Lower leg skin (tissue), 4 donors: ENCODE results near the gene B3GALT4. TPM values are rescaled to one million over a fixed set of nuclear protein-coding genes. Genes with fewer than 3 reads are reported as not detected.
A peak's percentile ranks its signal among the peaks of the same experiment; 100 is the strongest.

Experiments
- DNase-seq, 2 donors: peaks; one replicate each; pipeline ENCODE4 v3.0.0-alpha.2; 2019; ENCODE audit warnings: low spot score in 2 of 2
- H3K4me3 ChIP-seq: fragments of 200-600 bp; sonication (generic); 2 replicates; pipeline ENCODE4 v1.5.1; 2017; ENCODE audit warnings: mild to moderate bottlenecking, low read depth; ENCODE audit not compliant: poor library complexity, severe bottlenecking
- POLR2A ChIP-seq, 2 donors: fragments of 450-650 bp; IDR thresholded peaks; one replicate each; pipeline ENCODE4 v1.6.1; 2016 to 2017; ENCODE audit warnings: antibody characterized with exemption in 2 of 2, mild to moderate bottlenecking in 1 of 2, moderate library complexity in 1 of 2
- WGBS, 2 donors: methylation state at CpG; one replicate each; pipeline ENCODE4 v1.1.5; 2018; 5-methylcytosine and 5-hydroxymethylcytosine counted together
- intact Hi-C: fragments of 100-400 bp; cut with DNase I; formaldehyde crosslinking; loops from one replicate; pipeline ENCODE4 v1.15.0; 2023; ENCODE audit warnings: low total_unique reads
- total RNA-seq, 4 donors: library from RNA; depleted of rRNA; stranded (reverse); fragments of >200 nt; gene quantifications; one replicate each; pipeline ENCODE4 v1.1.0, GENCODE V29; 2016
- TF ChIP-seq, protein P1 (sequence below), 3 donors: fragments of 450-650 bp; IDR thresholded peaks; one replicate each; pipeline ENCODE4 v1.5.1; 2016; ENCODE audit warnings: antibody characterized with exemption in 3 of 3, mild to moderate bottlenecking in 3 of 3, moderate library complexity in 2 of 3

Gene B3GALT4, protein sequence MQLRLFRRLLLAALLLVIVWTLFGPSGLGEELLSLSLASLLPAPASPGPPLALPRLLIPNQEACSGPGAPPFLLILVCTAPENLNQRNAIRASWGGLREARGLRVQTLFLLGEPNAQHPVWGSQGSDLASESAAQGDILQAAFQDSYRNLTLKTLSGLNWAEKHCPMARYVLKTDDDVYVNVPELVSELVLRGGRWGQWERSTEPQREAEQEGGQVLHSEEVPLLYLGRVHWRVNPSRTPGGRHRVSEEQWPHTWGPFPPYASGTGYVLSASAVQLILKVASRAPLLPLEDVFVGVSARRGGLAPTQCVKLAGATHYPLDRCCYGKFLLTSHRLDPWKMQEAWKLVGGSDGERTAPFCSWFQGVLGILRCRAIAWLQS
- 10 to 100 TPM; 24.8 to 31.0 (median 26.3) TPM for total RNA-seq

DNA sequence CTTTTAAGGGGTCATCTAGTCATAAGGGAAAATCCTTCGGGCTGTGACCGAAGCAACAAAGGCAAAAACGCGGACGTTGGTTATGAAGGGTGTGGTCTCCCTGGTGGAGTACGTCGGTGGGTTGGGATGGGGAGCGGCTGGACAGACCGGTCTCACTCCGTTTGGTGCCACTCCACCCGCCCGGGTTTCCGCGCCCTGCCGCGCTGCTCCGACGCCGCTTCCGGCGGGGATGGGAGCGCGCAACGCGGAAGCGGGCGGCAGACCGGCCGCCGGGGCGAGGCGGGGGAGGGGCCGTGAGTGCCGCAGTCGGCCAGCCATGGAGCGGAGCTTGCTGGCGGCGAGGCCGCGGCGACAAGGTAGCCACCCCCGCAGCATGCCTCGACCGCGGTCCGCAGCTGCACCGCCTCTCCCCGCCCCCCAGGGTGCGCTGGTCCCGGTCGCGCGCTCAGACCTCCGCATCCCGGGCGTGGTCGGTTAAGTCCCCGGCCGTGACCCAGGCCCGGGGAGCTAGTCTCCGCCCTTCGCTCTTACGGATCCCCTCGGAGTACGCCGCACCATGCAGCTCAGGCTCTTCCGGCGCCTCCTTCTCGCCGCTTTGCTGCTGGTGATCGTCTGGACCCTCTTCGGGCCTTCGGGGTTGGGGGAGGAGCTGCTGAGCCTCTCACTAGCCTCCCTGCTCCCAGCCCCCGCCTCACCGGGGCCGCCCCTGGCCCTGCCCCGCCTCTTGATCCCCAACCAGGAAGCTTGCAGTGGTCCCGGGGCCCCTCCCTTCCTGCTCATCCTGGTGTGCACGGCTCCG lies at the start of gene B3GALT4:
Gene B3GALT4, plus strand, starts transcription at position 260 of the 799 bp plus-strand sequence. Its CDS starts 297 bp downstream, at position 557.
- H3K4me3 ChIP-seq = peak within 1 kb of the TSS; percentile 70
- DNase-seq = peak; percentile 69 to 97
- WGBS, 2 donors = 1 to 3% methylated on average over 32 to 35 of the region's 80 CpGs
- TF ChIP-seq POLR2A (IDR thresholded peaks at IDR 0.05) = peak in 1 of 2 donors; percentile 10
- TF ChIP-seq, protein P1, sequence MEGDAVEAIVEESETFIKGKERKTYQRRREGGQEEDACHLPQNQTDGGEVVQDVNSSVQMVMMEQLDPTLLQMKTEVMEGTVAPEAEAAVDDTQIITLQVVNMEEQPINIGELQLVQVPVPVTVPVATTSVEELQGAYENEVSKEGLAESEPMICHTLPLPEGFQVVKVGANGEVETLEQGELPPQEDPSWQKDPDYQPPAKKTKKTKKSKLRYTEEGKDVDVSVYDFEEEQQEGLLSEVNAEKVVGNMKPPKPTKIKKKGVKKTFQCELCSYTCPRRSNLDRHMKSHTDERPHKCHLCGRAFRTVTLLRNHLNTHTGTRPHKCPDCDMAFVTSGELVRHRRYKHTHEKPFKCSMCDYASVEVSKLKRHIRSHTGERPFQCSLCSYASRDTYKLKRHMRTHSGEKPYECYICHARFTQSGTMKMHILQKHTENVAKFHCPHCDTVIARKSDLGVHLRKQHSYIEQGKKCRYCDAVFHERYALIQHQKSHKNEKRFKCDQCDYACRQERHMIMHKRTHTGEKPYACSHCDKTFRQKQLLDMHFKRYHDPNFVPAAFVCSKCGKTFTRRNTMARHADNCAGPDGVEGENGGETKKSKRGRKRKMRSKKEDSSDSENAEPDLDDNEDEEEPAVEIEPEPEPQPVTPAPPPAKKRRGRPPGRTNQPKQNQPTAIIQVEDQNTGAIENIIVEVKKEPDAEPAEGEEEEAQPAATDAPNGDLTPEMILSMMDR (IDR thresholded peaks at IDR 0.05) = no peak
- intact Hi-C loops = no loop called here

DNA sequence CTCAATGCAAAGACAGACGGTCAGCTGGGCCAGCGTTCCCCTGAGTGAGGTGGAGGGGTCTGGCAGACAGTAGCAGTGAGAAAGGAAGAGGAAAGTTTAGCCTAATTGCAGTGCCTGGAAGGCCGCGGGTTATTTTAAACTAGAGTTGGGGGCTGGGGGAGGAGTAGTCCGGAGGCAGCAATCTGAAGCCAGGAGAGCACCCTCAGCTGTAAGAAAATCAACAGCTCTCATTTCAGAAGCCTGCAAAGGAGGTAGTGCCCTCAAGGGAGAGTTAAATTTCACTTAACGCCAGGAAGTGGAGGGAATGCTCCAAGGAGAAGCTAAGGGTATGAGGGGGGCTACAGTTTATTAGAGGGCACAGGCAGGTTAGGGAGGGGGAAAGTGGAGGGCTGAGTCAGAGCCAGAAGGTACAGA lies 41.7 kb upstream of the B3GALT4 start:
- intact Hi-C loops = no loop called here
- TF ChIP-seq, protein P1 (IDR thresholded peaks at IDR 0.05) = no peak
- no peak for TF ChIP-seq POLR2A (IDR thresholded peaks at IDR 0.05)
- WGBS, 2 donors = 27 to 31% methylated on average over 6 of the region's 6 CpGs
- no peak overlapping the region for H3K4me3 ChIP-seq
- DNase-seq = peak in 1 of 2 donors; percentile 57

DNA sequence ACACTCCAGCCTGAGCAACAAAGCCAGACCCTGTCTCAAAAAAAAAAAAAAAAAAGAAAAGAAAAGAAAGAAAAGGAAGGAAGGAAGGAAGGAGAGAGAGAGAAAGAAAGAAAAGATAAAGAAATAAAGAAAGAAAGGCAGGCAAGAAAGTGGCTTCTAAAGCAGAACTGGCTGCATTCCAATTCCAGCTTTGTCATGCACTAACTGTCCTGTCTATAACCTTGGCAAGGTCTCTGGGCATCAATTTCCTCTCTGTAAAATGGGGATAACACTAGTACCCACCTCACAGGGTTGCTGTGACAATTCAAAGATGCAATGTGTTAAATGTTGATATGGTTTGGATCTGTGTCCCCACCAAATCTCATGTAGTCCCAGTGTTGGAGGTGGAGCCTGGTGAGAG lies 40.6 kb upstream of the B3GALT4 start:
- no peak for DNase-seq
- TF ChIP-seq, protein P1 (IDR thresholded peaks at IDR 0.05) = no peak
- no peak for TF ChIP-seq POLR2A (IDR thresholded peaks at IDR 0.05)
- intact Hi-C loops = no loop called here
- H3K4me3 ChIP-seq = no peak overlapping the region

DNA sequence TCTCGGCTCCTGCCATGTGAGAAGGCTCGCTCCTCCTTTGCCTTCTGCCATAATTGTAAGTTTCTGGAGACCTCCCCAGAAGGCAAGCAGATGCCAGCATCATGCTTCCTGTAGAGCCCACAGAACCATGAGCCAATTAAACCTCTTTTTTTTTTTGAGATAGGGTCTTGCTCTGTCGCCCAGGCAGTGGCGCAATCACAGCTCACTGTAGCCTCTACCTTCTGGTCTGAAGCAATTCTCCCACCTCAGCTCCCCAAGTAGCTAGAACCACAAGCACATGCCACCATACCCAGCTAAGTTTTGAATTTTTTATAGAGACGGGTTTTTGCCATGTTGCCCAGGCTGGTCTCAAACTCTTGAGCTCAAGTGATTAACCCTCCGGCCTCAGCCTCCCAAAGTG lies 40.1 kb upstream of the B3GALT4 start:
- 85 to 87% methylated on average over 6 of the region's 6 CpGs for WGBS, 2 donors
- intact Hi-C loops = no loop called here
- no peak for TF ChIP-seq POLR2A (IDR thresholded peaks at IDR 0.05)
- TF ChIP-seq, protein P1 (IDR thresholded peaks at IDR 0.05) = no peak
- no peak for DNase-seq
- no peak overlapping the region for H3K4me3 ChIP-seq

DNA sequence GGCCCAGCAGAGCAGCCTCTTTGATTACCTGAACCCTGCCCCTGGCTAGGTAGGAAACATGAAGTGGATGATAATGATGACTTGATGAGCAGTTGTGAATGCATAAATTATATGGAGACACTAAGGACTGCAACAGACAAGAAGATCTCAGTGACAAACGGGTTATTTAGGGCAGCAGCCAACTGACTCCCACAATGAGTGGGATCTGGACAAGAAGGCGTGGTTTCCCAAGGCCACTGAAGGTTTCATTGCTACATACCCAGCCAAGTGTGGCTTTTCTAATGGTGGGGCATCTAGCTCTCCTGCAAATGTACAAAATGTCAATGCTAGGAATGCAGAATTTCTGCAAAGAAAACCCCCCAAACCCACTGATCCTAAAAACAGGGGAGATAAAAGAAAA lies 39.2 kb upstream of the B3GALT4 start:
- TF ChIP-seq, protein P1 (IDR thresholded peaks at IDR 0.05) = no peak
- TF ChIP-seq POLR2A (IDR thresholded peaks at IDR 0.05) = no peak
- peak in 1 of 2 donors; percentile 7 for DNase-seq
- WGBS, 2 donors = 52 to 71% methylated on average over 2 of the region's 2 CpGs
- intact Hi-C loops = loop anchor here (2.0 kb wide), 1 partner anchor 195 kb away; no protein-coding TSS in a partner anchor
- H3K4me3 ChIP-seq = no peak overlapping the region
